ENCODE data around the gene LRMDA.

The LRMDA gene

DNA sequence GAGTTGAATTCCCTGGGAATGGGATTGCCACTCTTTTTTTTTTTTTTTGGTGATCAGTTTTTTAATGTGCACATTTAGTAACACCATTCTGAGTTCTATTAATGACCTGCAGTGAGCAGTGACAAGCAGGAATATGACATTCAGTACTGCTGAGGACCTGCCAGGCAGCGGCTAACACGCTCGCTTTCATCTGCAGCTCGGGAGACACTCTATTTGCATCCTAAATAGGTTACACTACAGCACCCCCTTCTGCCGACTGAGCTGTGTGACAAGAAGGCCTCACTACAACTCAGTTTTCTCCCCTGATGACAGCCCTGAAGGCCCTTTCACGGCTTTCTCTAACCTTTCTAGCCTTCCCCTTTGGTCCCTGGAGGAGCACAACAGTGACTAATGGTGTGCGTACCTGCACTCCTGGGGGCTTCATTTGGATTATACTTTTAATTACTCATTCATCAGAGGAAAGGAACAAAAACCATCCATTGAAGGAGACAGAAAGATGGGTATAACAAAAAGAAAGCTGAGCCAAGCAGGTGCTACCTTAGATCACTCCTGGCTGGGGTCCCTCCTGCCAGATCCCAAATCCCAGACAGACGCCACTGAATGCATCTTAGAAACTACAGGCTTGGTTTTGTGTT, 872.4 kb downstream of the LRMDA start:
- DNase-seq (ENCODE audit: low read depth in 2 of 2) = no peak

GRCh38 chr10:76305930-76306615, 874.6 kb downstream of the LRMDA start:
- no peak for DNase-seq (ENCODE audit: low read depth in 2 of 2)

DNA sequence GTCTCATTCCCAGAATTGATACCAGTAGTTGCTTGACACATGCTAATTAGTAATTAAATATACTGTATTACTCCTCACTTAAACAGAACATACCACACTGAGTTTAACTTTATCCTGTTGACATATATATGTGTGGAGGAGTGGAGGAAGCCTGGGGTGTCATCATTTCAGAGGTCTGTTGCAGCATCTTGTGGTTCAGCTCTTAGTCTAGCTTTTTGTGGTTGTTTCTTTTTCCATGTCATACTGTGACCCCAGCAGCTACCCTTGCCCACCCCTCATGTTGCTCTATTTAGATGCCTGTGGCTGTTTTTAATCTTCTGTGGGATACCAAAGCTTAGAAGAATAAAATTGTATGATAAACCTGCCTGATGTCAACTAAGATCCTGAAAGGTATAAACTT, 875.4 kb downstream of the LRMDA start:
- DNase-seq (ENCODE audit: low read depth in 2 of 2) = no peak

DNA sequence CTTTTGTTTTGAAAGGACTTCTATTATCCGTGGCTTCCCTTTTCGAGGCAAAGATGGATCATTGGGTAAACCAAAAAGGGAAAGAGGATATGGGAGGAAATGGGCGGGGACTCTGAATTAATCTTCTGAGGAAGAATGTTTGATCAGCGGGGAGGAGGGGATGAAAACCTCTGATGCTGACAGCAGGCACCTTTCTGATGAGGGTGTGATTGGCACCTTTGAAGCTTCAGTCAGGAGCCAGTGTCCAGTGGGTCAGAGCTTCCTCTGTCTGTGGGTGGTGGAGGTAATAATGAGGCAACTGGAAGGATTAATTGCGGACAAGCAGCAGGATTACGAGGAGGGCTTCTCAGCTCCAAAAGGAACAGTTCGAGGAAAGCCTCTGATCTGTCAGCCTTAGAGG, 877.6 kb downstream of the LRMDA start:
- DNase-seq (ENCODE audit: low read depth in 2 of 2) = no peak

DNA sequence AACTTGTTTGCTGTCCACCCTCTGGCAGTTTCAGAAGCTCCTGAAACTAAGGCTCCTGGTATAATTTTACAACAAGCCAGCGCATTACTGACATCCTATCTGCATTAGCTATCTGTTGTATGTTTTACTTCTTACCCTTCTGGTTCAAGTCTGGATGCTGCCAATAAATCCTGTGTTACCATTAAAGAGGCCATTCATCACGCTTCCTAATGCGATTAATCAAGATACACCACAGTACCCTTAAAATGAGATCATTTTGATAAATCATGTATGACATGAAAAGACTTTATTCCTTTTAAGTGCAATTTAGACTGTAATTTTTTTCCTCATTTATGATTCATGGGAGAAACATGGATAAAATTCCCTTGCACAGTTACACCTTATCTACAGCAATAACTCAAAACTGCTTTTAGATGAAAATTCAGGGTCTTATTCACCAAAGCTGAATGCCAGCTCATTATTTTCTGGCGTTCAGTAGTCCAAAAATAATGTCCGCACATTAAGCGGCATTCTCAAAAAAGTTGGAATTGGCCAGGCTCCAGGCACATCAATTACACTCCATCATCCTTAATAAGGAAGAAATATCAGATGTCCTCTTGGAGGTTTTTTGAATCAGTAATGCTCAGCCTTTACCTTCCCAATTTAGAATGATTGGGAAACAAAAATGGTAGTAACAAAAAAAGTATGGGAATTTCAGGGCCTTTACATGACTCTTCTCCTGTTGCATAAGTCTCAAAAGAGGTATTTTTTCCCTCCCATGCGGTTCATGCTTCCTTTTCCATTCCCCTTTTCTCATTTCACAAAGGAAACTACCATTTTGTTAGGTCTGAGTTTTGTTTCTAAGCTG, 878.5 kb downstream of the LRMDA start:
- DNase-seq (ENCODE audit: low read depth in 2 of 2) = no peak

- no peak for DNase-seq (ENCODE audit: low read depth in 2 of 2)
Measured at GRCh38 chr10:76310588-76311080, 879.2 kb downstream of the LRMDA start.

- no peak for DNase-seq (ENCODE audit: low read depth in 2 of 2)
Measured at GRCh38 chr10:76311752-76312636, 880.6 kb downstream of the LRMDA start.

GRCh38 chr10:76315240-76315639, 883.8 kb downstream of the LRMDA start:
- DNase-seq (ENCODE audit: low read depth in 2 of 2) = no peak

DNA sequence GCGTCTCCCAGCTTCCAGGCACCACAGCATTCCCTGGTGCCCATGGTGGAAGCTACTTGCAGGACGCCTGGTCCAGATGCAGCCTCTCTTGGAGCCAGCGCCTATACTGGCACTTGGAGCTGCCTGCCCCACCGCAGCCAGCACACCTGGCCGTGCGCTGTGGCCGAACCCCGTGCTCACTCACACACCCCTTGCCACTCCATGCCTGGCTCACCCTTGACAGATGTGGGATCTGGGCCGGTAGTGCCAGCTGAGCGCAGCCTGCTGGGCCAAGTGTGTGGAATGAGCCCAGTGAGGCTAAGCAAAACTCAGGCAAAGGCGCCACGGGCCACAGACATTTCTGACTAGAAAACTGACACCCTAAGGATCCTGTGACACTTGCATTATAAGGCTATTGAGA, 884.8 kb downstream of the LRMDA start:
- no peak for DNase-seq (ENCODE audit: low read depth in 2 of 2)

DNA sequence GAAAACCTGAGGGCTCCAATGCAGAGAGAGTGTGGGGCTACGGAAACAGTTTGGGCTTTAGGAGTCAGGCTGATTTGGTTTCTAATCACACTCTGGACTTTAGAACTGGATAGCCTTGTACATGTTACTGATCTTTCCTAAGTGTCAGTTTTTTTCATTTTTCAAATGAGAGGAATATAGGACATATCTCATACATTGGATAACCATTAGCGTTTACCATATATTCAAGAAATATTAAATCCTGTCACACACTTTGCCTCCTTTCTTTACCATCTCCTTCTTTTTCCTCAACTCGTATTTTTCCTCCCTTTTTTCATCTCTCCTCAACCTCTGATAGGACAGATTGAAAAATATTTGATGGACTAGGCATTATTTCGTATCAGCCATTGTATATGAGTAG, 885.7 kb downstream of the LRMDA start:
- no peak for DNase-seq (ENCODE audit: low read depth in 2 of 2)

- no peak for DNase-seq (ENCODE audit: low read depth in 2 of 2)
Measured at GRCh38 chr10:76318211-76318610, 886.8 kb downstream of the LRMDA start.

DNA sequence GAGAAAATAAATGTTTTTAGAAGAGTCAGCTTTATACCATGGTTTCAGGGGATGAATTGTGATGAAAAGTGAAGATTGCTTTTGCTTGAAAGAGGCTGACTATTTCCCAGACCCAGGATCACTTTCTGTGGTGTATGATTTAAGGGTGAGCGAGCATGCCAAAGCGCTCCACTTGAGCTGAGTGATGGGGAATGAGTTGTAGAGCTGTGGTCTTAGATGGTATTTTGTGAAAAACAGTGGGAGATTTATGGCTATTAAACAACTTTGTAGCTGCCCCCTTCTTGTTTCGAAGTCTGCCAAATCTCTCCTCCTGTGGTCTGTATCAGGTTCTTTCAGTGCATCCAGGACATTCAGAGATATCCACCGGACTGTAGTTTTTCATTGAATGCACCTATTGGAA, 888.2 kb downstream of the LRMDA start:
- no peak for DNase-seq (ENCODE audit: low read depth in 2 of 2)

- no peak for DNase-seq (ENCODE audit: low read depth in 2 of 2)
Measured at GRCh38 chr10:76324283-76324682, 892.9 kb downstream of the LRMDA start.

DNA sequence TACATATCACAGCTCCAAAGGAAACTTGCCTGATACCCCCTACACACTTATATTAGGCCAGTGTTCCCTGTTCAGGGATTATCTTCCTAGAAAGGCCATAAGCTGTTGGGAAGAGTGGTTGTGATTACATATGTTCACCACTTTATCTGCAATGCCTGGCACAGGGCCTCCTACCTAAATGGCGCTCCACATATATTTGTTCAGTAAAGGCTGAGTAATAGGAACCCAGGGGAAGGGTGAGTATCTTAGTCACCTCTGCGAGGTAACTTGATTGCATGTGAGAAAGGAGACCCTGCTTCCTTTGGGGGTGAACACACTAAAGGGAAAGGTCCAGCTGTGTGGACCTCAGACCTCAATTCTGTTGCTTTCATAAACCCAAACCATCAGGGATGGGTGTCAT, 896.0 kb downstream of the LRMDA start:
- DNase-seq (ENCODE audit: low read depth in 2 of 2) = no peak

GRCh38 chr10:76328348-76328747, 896.9 kb downstream of the LRMDA start:
- no peak for DNase-seq (ENCODE audit: low read depth in 2 of 2)

DNA sequence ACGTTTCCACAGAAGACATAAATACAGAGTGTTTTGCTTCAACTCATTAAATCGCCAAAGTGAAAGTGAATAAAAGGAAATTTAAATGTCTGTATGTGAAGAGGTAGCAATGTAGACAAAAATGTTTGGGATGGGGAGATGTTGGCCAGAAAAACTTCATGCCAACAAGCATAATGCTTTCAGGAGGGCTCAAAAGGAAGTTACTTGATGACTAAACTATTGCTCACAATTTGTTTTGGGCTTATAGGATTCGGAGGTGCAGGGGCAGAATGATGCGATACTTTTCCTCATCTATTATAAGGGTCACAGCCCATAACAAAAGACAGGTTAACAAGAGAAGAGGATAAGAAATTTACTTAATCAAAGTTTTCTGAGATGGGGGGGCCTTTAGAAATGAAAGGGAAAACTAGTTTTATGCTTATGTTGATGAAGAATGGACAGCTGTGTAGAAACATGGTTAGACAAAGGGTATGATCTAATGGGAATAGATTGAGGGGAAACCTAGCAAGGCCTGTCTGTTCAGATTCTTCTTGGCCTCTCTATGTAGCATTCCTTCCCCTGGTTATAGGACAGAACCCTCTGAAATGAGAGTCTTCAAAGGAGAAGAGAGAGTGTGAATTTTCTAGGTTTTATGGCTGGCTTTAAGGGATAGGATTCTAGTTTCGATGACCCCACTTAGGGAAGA, 898.6 kb downstream of the LRMDA start:
- DNase-seq (ENCODE audit: low read depth in 2 of 2) = no peak

DNA sequence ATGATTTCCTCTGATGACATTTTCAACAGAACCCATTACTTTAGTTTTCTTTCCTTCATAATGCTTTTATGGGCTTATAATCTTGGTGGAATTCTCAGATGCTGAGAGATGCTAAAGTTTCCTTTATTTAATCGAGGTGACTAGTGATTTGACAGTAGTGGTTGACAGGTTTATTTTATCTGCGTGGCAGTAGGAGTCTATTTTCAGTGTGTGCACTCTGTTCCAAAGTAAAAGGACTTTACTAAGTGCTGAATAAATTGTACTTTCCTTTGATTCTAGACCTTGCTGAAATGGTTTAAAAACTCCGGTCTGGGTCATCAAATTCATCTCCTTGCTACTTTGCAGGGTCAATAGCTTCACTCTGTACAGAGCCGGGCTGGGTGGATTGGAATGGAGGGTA, 900.3 kb downstream of the LRMDA start:
- no peak for DNase-seq (ENCODE audit: low read depth in 2 of 2)

DNA sequence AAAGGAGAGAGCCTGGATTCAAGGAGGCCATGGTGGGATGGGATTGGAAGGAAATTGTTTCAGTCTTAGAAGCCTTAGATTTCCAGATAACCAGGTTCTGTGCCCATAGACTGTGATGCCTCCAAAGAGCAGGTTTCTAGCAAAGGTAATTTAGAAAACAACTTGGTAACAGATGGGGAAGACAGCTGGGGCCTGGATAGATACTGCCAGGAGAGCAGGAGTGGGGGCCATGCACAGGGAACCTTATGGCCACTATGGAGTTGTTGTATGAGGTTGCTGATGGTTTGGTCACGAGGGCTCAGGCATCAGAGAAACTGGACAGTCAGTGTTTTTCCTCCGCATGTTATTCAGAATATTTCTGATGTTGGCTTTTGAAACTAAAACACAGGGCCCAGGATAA, 901.9 kb downstream of the LRMDA start:
- no peak for DNase-seq (ENCODE audit: low read depth in 2 of 2)

DNA sequence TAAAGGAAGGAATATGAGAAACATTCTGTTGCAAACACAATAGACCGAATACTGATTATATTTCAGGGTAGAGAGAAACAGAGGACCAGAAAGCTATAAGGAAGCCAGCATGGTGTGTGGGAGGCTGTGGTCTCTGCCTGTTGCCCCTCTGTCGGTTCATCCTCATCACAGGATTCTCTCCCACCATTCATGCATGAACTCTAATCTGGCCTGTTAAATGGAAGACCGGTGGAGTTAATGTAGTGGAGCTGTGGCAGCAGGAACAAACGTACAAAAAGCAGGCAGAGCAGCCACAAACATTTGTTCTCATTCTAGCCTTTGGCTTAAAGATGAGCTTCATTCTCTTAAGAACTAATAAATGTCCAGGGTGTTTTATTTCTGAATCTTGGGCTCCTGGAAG, 902.4 kb downstream of the LRMDA start:
- no peak for DNase-seq (ENCODE audit: low read depth in 2 of 2)

GRCh38 chr10:76334255-76334654, 902.8 kb downstream of the LRMDA start:
- DNase-seq (ENCODE audit: low read depth in 2 of 2) = no peak
